Activated CD4-positive, alpha-beta T cell treated with anti-CD3 and anti-CD28 coated beads, Interleukin-2, amount 50 U/mL, for 4 hours (primary cell): ENCODE results near the gene LRRC3.
"Not testable (repeated sequence)": the region's sequence is repeated elsewhere in the genome, so short reads cannot be mapped to it uniquely, and the experiment has no call there.

Experiments
- DNase-seq, 2 experiments: peaks; one replicate each; pipeline ENCODE4 v3.0.0-alpha.2; 2020

The LRRC3 gene

GRCh38 chr21:44498280-44499210 lies 43.2 kb downstream of the LRRC3 start:
- no peak for DNase-seq

GRCh38 chr21:44499211-44499560 lies 43.9 kb downstream of the LRRC3 start:
- no peak for DNase-seq

DNA sequence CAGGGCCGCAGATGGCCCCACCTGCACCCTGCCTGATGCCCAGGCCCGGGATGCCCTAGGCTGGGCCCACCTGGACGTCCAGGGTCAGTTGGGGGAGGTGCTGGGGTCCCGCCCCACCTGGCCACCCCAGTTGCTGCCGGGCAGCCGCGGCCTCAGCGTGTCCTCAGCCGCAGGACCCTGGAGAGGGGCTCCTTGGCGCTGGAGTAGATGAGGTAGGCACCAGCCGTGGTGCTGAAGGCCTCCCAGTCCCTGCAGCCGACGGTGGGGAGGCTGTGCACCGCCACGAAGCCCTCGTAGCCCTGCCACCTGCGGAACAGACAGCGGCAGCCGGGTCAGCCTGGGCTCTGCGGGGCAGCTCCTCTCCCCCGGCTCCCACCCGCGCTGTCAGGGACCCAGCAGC lies 44.3 kb downstream of the LRRC3 start:
- no peak for DNase-seq

GRCh38 chr21:44500111-44500510 lies 44.8 kb downstream of the LRRC3 start:
- no peak for DNase-seq

GRCh38 chr21:44502171-44502958 lies 47.1 kb downstream of the LRRC3 start:
- DNase-seq, result no peak

GRCh38 chr21:44503006-44503889 lies 47.9 kb downstream of the LRRC3 start:
- not testable (repeated sequence) for DNase-seq

- DNase-seq, result no peak
Measured at GRCh38 chr21:44503901-44504399, 48.6 kb downstream of the LRRC3 start.

DNA sequence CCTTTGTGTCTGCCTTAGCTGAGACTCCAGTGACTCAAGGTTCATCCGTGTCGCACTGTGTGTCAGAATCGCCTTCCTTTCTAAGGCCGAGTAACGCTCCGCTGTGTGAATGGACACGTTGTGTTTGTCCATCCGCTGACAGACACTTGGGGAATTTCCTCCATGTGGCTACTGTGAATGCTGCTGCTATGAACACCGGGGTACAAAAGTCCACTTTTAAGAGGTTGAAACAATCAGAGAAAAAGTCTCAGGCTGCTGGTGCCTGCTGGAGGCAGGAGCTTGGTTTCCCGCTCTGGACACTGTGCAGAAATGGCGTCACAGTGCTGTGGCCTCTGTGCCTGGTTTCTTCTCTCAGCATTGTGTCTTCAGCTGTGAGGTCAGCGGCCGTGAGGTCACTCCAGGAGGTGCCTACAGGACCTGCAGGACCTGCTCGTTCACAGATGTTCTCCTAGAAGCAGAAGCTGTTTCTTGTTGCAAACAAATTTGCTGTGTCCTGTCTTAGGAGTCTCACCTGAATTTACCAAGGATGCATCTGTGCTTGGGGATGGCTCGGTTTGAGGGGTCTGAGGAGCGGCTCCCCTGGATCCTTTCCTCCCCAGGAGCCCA lies 50.5 kb downstream of the LRRC3 start:
- no peak for DNase-seq

DNA sequence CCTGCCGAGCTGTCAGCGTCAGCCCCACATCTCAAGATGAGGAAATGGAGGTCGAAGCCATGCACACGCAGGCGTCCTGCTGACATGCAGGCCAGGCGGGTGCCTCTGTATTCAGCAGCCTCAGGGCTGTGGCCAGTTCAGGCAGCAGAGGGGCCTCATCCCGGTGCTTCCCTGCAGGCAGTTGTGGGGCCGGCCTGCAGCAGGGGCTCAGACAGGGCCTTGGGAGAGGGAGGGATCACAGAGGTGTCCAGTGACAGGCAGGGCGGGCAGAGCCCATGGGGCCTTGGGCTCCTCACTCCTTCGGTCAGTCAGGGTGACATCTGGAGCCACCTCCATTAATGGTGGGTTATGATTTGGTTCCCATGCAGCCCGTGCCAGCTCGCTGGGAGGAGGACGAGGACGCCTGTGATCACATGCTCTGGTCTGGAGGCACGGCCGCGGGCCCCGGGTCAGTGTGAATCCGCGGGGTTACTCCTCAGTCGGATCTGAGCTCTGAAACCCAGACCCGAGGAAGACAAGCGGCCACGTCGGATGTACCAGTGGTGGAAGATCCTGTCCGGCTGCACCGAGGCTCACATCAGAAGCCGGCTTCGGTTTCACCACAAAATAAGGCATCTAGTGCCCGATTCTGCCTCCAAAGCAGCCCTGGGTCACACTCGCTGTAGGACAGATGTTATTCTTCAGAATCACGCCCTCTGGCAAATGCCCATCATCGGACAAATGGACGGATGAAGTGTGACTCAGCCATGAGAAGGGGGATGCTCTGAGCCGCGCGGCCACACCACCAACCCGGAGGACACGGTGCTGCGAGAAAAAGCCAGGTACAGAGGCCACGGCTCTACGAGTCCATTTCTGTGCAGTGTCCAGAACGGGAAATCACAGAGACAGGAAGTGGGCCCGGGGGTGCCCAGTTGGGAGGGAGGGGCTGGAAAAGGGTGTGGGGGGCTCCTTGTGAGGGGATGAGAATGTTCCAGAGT lies 51.3 kb downstream of the LRRC3 start:
- DNase-seq, result no peak

- DNase-seq, result no peak
Measured at GRCh38 chr21:44507673-44508425, 52.5 kb downstream of the LRRC3 start.

- DNase-seq, result no peak
Measured at GRCh38 chr21:44508426-44508710, 53.1 kb downstream of the LRRC3 start.

DNA sequence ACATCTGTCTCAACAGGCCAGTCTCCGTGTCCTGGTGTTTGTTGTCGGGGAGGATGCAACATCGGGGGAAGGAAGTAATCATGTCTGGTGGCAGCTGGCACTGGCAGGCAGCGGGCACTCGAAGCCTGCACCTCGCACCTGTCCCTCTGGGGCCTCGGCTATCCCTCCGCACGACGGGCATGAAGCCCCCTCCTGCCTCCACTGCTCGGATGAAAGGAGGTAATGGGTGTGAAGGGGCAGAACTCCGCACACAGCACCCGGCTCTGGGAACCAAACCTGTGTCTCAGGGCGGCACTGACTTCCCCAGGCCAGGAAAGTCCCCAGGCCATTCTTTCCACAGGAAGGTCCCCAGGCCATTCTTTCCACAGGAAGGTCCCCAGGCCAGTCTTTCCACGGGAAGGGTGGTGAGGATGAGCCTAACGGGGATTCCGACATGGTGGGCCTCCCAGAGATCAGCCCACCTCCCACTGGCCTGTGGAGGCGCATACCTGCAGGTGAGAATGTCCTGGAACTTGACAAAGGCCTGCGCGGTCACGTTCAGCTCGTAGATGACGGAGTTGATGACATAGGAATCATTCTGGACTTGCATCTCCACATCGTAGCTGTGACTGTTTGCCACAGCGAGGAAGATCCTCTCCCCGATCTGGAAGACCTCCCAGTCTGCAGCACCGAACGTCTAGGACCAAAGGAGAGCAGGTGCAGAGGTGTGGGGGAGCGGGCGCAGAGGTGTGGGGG lies 53.6 kb downstream of the LRRC3 start:
- no peak for DNase-seq

GRCh38 chr21:44509539-44509938 lies 54.2 kb downstream of the LRRC3 start:
- DNase-seq, result no peak

DNA sequence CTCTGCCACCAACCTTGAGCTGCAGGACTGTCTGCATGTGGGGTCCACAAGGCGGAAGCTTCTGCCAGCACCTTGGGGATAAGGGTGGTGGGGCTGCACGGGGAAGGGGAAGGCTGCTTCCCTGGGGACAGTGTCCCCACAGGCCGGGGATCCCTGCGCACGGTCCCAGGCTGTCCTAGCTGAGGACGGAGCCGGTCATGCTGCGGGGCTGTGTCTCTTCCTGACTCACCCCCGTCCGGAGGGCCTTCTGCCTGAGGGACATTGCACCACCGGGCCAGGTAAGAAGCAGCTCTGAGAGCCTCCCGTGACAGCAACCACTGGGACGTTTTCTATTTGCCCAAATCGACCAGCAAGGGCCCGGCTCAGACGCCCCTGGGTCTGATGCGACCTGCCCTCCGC lies 54.8 kb downstream of the LRRC3 start:
- DNase-seq, result no peak

DNA sequence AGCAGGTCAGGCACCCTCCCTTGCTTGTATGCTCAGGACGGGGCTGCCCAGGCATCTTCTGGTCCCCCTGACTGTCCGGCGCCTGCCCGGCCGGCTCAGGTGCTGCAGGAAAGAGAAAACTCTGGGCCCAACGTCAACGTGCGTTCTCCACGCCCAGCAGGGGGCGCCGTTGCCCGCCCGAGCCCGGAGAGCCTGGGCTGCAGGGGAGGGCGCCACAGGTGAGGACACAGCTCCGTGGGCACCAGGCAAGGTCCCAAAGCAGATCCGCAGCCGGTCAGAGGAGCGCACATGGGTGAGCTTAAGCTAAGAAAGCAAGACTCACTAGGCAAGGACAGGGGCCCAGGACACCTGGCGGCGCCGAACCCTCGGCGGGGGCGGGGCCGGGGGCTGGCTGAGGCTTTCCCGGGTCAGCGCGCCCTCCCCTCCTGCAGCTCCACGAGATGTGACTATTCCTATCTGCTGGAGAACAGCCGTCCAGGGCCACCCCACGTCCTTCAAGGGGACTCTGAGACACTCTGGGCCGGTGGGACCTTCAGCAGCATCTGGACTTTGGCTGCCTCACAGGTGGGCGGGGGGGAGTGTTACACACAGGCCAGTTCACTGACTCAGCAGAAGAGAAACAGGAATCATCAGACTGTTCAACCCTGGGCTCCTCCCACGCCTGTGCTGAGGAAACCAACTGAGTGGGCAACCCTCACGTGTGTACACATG lies 55.4 kb downstream of the LRRC3 start:
- DNase-seq, result peak; percentile 71 to 73

DNA sequence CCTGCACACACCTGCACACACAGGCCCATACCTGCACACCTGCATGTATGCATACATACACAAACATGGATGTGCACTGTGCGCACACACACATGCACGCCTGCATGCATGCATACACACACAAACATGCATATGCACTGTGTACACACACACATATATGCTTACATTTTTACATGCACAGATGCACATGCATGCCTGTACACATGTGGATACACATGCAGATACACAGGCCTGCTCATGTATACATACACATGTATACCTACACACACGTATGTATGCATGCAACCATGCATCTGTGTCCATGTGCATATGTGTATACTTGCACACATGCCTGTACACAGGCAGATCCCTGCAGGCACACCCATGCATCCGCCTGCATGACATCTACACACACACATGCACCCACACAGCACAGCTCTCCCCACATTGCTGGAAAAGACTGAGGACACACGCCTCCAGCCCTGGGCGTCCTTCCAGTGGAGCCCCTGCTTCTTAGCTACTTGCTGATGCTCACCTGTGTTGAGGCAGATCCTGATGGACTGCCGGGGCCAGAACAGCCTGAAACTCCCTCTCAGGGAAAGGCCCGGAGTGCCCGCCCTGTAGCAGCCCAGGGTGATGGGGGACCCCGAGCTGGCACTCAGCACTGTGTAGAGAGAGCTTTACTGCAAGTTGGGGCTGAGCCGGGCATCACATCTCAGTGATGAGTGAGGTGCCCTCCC lies 56.1 kb downstream of the LRRC3 start:
- no peak for DNase-seq
